C4-2B (cell line): ENCODE measurements around the gene TMEM39A.

Experiments
- CTCF ChIP-seq: fragments of 450-650 bp; conservative IDR thresholded peaks from 2 replicates; pipeline ENCODE4 v1.5.1; 2017; ENCODE audit warnings: mild to moderate bottlenecking
- ZFX ChIP-seq: fragments of 450-650 bp; IDR thresholded peaks from 2 replicates; pipeline ENCODE4 v1.6.1; 2017

- TF ChIP-seq CTCF (no peak), ZFX (no peak)
These were observed 17.7 kb upstream of the TMEM39A start for GRCh38 chr3:119481079-119481478.
